Activated CD8-positive, alpha-beta memory T cell treated with anti-CD3 and anti-CD28 coated beads, Interleukin-2, amount 50 U/mL, for 48 hours (primary cell): ENCODE data around the gene TSHZ2.
"Not testable (repeated sequence)": the region's sequence is repeated elsewhere in the genome, so short reads cannot be mapped to it uniquely, and the experiment has no call there.

Experiments used
- DNase-seq: peaks from one replicate; pipeline ENCODE4 v3.0.0-alpha.2; 2020

Gene TSHZ2

DNA sequence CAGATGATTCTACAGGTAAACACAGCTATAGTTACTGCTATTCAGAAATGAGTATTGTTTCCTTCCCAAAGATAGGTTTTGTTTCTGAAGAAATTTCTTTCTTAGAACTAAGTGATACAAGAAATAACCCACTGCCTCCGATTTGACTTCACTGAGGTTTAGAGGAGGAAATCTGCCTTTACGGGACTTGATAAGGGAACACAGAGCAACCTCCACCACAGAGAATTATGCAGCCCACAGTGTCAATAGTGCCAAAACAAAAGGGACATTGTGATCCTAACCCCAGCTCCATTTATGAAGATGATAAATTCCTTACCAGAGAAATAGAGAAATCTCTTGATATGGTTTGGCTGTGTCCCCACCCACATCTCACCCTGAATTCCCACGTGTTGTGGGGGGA is 456.8 kb downstream of the TSHZ2 start:
- no peak for DNase-seq

DNA sequence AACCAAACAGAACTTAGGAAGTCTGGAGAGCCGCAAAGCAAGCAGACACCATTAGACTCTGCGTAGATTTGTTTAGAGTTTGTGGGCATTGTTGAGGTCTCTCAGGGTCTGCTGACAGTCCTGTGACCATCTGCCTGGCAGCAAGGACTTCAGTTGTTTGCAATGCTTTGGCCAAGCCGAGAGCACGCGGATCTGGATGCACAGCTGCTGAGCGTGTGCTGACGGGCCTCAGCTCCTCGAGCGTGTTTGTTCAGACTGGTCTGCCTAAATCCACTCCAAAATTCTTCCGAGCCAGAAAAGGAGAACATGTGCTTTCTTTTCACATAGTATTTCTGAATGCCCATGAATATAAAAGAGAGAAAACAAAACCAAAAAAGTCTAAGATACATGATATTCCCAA is 462.5 kb downstream of the TSHZ2 start:
- no peak for DNase-seq

DNA sequence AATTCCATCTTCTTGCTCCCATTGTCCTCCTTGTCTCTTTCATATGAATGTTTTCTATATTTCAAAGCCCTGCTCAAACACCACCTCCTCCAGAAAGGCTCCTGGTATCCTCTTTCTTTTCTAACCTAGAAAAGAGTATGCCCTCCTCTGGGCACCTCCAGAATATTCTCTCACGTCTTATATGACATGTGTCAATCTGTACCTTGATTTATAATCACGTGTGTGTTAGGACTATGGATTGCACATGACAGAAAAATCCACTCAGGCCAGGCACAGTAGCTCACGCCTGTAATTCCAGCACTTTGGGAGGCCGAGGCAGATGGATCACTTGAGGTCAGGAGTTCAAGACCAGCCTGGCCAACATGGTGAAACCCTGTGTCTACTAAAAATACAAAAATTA is 464.8 kb downstream of the TSHZ2 start:
- DNase-seq: not testable (repeated sequence)

DNA sequence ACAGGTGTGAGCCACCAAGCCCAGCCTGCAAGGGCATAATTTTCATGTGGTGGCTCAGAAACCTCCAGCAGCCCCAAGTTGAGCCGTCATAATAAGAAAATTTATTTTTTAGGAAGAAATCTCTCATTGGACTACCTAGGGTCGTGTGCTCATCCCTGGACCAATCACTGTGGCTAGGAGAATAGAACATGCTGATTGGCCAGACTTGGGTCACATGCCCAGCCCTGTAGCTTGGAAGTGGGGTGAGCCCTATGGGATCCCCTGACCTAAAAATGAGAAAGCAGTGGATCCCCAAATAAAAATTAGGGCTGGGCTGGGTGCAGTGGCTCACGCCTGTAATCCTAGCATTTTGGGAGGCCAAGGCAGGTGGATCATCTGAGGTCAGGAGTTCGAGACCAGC is 466.2 kb downstream of the TSHZ2 start:
- DNase-seq: no peak

DNA sequence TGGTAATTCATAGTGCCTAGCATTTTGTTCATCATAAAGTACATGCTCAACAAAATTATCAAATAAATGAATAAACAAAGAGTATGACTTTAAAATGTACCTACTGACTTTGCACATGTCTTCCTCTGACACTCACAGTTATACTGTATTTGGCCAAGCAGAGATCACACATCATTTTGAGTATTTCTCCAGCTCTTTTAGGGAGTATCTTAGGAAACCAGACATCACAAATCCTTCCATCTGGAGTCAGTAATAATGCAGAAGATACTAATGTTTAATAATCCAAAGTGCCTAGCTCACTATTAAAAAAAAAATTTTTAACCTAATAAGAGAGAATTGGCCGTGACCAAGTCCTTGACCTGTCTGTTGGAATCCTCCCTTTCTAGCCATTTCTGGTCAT is 466.9 kb downstream of the TSHZ2 start:
- DNase-seq: no peak

DNA sequence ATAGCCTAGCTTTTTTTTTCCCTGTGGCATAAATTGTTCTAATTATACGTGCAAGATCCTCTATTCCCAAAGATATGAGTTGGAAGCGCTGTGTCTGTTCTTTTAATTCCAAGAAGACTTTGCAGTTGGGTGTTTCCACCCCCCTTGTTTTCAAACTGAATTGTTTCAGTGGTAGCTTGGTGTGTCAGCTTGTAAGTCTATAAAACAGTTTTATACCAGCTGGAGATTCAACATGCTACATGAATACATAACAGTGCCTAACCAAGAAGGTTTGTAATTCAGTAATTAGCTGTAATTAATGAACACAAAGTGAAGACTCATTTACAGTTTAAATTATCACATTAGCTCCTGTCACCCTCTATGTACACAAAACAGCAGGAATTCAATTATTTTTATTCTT is 467.5 kb downstream of the TSHZ2 start:
- DNase-seq: no peak

DNA sequence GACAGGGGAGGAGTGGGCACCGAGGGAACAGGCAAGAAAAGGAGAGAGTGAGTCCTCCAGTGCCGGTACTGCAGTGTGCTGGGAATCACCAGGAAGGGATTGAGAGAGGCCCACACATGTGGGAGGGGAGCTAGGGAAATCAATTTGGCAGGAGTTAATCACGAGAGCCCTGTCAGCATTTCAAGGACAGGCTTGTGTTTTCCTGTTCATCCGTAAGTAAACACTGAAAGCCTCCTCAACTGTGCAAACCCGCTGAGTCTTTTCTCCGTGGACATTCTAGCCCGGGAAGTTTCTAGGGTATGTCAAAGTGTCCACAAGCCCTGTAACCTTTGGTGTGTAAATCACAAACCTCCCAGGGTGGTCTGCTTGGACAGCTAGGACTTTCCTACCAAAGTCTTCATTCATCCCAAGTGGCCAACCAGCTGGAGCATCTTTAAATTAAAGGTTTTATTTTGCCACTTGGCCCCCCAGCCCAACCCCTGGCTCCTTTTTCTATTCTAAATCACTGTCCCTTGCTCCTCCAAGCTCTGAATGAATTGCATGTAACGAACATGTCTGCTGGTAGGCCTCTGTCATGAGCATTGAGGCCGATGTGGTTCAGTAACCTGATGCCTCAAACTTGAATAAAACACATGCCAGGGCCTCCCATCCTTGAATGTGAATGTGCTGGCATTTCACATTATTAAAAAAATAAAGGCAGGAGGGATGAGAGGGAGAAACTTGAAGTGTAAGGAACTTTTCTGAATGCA is 472.4 kb downstream of the TSHZ2 start:
- no peak for DNase-seq

DNA sequence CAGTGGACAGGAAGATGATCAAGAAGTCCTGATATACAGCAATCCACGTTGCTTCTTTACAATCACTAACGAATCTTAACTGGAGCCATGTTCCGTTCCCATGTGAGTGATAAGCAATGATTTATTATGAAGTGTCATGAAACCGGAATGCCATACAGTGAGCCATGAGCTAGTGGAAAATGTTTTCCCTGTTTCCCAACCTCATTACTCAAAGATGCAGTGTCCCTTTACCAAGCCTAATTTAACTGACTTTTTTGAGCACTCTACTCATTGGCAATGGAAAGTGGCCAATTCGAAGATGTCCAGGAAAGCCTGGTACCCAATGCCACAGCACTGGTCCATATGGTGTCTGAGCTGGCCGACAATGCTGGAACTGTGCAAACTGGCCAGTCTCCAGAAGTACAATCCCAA is 473.2 kb downstream of the TSHZ2 start:
- no peak for DNase-seq

DNA sequence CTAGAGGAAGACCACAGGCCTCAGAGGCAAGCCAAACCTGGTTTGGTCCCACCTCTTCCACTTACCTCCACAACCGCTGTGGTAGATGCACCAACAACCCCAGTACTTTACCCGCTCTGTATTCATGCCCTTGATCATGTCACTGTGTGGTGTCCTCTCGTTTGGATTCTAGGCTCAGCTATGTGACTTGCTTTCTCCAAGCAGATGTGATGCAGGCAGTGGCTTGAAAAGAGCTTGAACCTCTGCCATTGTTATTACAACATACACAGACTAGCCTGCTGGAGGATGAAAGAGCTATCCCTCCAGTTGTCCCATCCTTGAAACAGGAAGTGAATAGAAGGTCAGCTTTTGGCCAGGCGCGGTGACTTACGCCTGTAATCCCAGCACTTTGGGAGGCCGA is 473.8 kb downstream of the TSHZ2 start:
- DNase-seq: no peak

DNA sequence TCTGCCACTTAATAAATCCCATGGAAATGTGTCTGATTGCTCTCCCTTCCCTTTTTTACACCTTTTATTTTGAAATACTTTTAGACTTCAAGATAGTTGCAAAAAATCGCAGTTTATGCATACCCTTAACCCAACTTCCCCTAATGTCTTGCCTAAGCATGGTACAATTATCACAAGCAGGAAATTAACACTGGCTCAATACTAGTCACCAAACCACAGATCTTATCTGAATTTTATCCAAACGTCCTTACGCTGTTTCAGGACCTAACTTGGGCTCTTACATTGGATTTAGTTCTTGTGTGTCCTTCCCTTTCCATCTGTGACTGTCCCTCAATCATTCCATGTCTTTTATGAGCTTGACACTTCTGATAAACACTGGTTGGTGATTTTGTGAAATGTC is 475.2 kb downstream of the TSHZ2 start:
- DNase-seq: no peak

DNA sequence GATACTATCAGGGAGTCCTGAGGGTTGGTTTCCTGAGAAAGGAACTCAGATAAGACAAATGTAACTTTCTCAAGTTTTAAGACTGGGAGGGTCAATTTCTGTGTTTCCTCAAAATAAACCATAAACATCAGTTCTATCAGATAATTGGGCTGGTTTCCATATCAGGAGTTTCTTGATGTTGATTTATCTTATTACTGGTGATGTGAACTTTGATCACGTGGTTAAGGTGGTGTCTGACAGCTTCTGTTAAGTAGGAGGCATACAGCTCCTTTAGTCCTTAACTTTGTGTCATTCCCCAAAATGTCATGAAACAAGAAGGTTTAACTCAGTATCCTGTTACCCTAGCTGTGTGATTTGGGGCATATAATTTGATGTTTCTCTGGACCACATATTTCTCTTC is 476.3 kb downstream of the TSHZ2 start:
- DNase-seq: no peak

DNA sequence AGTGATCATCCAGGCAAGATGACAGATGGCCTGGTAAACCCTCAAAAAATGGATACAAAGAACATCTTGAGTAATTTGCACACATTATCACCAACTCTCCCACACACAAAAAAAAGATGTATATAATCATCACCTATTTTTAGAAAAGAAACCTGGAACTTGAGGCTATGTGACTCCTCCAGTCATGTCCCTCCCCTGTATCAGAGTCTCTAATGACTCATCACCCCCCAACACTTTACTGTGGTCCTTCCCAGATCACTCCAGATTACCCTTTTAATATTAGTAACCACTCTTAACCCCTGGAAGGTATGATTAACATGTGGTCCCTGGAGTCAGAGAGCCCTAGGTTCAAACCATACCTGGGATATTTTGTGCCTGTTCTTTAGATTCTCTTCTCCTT is 476.7 kb downstream of the TSHZ2 start:
- DNase-seq: no peak

DNA sequence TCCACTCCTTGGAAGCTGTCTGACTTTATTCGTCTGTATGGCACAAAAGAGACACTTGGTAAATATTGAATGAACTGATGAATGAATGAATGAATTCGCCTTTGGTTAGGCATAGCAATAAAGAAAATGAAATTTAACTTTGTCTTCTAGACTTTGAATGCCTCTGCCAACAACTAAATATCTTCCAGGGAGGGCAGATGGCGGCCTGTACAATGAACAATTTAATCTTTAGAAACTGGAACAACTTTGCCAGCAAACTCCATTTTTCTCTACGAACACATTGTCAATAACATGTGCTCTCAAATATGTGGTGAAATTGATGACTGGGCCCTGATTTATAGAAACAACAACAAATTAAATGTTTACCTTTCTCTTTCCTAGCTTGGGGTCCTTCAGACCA is 480.9 kb downstream of the TSHZ2 start:
- DNase-seq: no peak

DNA sequence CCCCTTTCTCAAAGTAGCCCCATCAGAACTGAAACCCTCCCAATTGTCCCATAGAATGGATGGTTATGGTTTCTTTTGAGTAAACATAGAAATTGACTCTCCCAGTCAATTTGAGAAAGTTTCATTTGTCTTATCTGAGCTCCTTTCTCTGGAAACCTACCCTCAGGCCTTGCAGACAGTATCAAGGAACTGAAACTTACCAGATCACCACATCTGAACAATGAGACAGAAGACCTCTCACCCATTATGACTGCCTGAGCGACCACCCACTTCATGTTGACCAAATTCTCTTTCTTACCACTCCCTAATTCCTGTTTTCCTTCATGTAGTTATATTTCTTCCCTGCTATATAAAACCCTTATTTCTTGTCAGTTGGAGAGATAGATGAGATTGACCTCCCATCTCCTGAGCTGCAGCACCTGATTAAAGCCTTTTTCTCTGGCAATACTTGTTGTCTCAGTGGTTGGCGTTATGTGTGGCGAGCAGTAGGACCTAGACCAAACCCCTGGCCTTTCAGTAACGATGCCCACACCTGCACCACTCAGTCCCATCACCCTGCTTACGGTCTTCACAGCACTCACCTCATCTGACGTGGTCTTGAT is 482.6 kb downstream of the TSHZ2 start:
- DNase-seq: no peak

DNA sequence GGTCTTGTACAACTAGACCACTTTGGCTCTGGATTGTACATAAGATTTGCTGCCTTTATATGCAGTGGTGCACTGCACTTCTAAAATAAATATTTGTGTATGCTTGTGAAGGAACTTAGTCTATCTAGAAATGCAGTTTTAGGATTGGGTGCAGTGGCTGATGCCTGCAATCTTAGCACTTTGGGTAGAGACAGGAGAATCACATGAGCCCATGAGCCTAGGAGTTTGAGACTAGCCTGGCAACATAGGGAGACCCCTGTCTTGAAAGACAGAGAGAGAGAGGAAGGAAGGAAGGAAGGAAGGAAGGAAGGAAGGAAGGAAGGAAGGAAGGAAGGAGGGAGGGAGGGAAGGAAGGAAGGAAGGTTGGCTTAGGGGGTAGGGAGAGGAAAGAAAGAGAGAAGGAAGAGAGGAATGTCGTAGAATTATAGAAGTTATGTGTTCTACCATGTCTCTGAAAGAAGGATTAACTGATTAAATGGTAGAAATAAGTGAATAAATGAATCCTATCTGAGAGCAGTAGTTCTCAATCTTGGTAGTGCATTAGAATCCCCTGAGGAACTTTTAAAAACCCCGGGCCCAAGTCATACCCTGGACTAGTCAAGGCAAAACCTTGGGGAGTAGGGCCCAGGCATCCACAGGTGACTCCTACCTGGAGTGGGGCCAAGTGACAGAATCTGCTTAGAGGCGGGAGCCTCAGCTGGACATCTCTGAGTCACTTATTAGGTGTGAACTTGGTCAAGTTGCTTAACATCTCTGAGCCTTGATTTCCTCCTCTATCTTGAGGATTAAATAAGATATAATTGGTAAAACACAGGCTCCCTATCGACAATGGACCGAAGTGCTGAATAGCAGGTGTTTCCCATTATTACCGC is 491.2 kb downstream of the TSHZ2 start:
- DNase-seq: no peak

DNA sequence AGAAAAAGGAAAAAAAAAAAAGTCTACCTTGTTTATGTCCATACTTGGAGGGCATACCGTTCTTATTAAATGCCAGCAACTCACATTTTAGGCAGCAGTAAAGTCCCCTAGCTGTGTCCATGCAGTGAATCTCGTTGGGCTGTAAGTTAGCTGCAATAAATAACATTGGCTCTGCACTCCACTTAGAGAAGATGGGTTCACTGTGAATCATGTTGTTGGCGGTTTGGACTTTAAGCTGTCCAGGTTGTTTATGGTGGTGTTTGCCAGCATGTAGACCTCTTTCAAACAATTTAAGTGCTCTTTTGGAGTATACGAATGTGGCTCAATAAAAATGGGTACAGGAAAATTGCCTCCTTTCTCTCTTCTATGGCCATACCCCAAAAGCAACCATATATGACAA is 494.1 kb downstream of the TSHZ2 start:
- DNase-seq: no peak

DNA sequence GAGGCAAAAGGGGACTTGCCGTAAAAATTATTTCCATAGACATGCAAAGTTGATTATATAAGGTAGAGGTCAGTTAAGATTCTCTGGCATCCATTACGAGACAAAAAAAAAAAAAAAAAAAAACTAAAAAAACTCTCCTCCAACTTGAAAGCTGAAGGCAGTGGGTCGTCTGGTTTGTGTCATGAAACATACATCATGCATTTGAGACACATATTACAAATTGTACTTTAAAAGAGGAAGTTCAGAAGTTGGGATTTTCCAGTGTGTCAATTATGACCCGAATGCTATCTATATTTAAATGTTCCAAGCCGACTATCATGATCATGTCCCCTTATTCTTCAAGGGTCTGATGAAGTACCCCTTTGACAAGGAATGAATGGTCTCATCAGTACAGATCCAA is 496.4 kb downstream of the TSHZ2 start:
- DNase-seq: no peak

DNA sequence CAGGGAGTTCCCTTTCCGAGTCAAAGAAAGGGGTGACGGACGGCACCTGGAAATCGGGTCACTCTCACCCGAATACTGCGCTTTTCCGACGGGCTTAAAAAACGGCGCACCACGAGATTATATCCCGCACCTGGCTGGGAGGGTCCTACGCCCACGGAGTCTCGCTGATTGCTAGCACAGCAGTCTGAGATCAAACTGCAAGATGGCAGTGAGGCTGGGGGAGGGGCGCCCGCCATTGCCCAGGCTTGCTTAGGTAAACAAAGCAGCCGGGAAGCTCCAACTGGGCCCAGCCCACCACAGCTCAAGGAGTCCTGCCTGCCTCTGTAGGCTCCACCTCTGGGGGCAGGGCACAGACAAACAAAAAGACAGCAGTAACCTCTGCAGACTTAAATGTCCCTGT is 500.7 kb downstream of the TSHZ2 start:
- not testable (repeated sequence) for DNase-seq

DNA sequence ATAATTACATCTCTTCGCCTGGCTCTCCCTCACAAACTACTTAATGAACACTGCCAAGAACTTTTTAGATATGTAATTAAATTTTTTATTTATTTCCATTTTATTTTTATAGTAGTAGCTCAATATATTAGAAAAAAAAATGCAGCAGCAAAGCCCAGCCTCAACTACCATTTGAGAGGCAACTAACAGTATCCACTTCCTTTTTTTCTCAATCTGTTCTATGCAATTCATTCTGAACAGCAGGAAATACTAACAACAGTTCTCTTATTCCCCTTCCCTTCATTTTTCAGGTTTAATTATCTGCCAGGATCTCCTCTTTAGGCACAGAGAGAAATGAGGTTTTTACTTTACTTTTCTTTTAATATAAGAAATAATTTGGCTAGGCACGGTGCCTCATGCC is 508.8 kb downstream of the TSHZ2 start:
- DNase-seq: no peak

DNA sequence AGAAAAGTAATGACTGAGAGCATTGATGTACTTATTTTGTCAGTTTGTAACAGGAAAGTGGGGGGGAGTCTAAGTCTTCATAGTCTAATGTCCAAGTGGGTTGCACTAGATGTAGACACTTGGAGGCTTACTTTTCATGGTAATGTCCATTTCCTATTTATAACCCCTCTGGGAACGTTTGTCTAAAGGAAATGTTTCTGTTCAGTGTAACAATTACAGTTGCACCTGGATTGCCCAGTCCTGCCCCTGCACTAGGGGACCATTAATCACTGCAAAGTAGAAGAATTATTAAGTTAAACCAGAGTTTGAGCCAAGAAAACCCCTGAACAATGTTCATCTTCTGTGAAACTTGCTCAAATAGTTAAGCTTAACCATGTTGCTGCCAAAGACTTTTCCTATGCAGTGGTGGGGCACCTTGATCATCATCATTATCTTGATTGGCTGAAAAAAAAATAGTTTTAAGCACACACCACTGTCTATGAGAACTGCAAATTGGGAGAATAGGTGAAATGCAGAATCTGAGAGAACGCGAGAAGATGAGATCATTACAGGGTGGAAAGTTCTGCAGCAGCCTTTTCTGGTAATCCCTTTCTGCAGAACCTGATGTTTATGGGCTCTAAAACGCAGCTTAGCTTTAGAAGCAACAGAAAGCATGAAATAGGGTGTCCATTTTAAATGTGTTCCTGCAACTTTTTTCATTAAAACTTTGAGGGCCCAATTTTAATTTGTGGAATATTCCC is 515.5 kb downstream of the TSHZ2 start:
- DNase-seq: no peak

DNA sequence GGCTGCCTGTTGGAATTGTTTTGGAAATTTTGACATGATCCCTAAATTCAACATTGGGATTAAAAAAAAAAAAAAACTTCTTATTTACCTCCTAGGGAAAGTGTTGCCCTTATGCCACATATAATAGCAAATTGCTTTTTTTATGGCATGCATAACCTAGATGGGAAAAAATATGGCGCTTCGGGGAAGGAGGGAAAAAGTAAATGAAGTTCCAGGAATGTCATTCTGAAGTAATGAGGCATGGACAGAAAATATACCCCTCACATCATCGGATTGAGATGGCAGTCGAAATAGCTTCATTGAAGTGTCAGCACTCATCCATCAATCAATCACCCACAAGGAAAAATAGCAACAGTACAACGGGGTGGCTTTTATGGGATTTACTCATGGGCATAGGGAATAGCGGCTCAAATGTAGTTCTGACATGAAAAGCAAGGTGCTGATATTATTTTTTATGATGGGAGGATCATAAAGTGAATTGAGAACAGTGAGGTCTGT is 516.7 kb downstream of the TSHZ2 start:
- no peak for DNase-seq

DNA sequence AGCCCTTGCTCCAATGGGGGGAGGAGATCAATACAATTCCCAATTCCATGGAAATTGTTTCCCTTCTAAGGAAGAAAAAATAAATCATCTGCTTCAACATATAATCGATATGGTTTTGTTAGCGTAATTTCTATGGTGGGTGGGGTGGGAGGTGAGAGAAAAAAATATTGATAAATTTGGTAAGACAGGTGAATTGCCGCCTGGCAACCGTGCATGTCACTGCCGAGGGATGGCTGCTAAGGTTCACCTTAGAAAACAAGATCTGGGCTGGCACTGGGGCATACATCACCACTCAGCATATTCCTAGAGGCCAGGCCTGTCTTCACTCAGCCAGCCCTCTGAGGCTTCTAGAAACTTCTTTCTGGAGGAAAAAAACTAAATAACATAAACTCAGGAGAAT is 517.4 kb downstream of the TSHZ2 start:
- peak; percentile 18 for DNase-seq

DNA sequence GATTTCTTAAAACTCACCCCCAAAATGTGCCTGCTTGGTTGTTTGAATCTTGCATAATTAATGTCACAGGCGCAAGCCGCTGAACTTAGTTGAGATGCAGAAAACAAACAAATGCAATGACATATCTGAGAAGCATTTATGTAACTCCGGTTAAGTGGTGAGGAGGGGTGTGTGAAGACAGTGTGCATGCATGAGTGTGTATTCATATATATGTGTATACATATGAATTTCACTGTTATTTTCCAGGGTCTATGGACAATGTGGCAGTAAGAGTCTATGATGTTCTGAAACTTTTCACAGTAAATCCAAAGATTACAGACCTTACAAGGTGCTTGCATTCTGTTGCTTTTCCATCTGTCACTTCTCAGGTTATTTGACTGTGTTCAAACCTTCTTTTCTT is 518.5 kb downstream of the TSHZ2 start:
- DNase-seq: no peak
